ENCODE results near the gene FAM107B. TPM values are rescaled to one million over a fixed set of nuclear protein-coding genes. Genes with fewer than 3 reads are reported as not detected.

FAM107B gene
- total RNA-seq, 1 experiment from 2014 or later: 24.5 TPM

DNA sequence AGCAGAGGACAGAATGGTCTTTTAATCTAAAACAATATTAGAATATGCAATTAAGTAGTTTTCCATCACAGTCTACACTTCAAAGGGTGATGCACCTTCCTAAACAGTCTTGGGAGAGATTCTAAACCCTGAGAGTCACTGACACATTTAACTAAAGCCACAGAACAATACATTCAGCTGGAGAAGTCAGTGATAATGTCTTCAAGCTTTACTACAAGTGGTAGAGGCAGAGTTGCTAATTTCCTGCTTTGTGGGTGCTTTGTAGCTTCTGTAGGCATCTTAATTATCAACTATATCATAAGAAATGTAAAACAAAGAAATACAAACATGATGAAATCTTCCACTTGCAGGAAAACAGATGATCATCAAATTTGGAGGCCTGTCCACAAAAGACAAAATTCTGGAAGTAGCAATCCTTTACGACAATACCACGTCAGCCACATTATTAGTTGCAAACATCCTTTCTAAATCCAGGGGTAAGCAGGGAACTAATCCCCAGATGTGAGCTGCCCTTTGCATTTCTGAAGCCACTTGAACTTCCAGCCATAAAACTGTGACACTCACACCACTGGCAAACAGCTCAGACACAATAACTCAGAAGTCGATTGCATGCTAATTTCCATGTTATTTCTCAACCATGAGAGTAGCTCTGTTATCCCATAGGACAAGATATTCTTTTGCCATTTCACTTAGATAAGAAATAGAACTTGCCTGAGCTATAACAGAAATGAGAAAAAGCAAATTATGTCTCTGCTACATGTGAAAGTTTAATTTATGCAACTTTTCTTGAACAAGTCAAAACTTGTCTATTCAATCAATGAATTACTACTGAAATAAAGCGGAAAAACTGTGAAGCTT is 212.2 kb downstream of the FAM107B start:
- Mint-ChIP-seq H3K27me3 (ENCODE audit: low read depth) (no peaks in the 10 kb centered on the region; the same call in 1 of the 2 replicates), H3K36me3 (ENCODE audit: insufficient read depth in 1 of 3, low read depth in 3 of 3) (peaks cover 13 to 19% (median 15%) of the 10 kb centered on the region in 3 experiments), H3K9me3 (peaks cover 8 to 16% of the 10 kb centered on the region in 2 experiments), H3K27ac (peak overlapping the region; percentile 37 to 65 (median 62); a peak in 4 of 7 replicates), H3K4me1 (peaks cover 32 to 45% of the 10 kb centered on the region in 2 experiments), H3K4me3 (no peak overlapping the region)
- Histone ChIP-seq H3K18ac (ENCODE audit: insufficient read length, low read depth, low read length) (no peak overlapping the region), H3K27me3 (ENCODE audit: insufficient read depth, low read length) (no peaks in the 10 kb centered on the region), H3K9me3 (ENCODE audit: control insufficient read depth, low read depth, low read length) (peaks cover 3% of the 10 kb centered on the region), H3K14ac (ENCODE audit: insufficient read depth, low read length) (no peak overlapping the region), H4K20me1 (ENCODE audit: control insufficient read depth, insufficient read depth, insufficient read length) (no peaks in the 10 kb centered on the region), H2BK20ac (ENCODE audit: low read depth, low read length, poor library complexity, severe bottlenecking) (no peak overlapping the region), H3K56ac (ENCODE audit: insufficient read length, low read depth, low read length) (no peak overlapping the region), H3K79me2 (ENCODE audit: insufficient read depth, low read length) (peaks cover 3% of the 10 kb centered on the region; the same call in 1 of the 2 replicates), H2BK15ac (ENCODE audit: low read depth, low read length) (no peak overlapping the region), H2BK5ac (ENCODE audit: insufficient read length, low read length) (no peak overlapping the region), H4K91ac (ENCODE audit: insufficient read length, low read depth, low read length) (no peak overlapping the region), H3K23me2 (ENCODE audit: insufficient read length, low read depth, low read length, poor library complexity, severe bottlenecking) (no peaks in the 10 kb centered on the region), H3K4me2 (ENCODE audit: insufficient read depth, insufficient read length, low read length) (no peak overlapping the region), H2AK5ac (ENCODE audit: insufficient read length, low read length) (no peak overlapping the region), H3T11ph (ENCODE audit: low read length) (no peak overlapping the region), H2BK12ac (ENCODE audit: insufficient read length, low read depth, low read length) (no peak overlapping the region), H2BK120ac (ENCODE audit: low read depth, low read length, poor library complexity, severe bottlenecking) (no peak overlapping the region), H3K23ac (ENCODE audit: insufficient read length, low read depth, low read length) (no peak overlapping the region), H3K79me1 (ENCODE audit: insufficient read depth, low read depth, low read length, poor library complexity, severe bottlenecking) (peaks cover 4% of the 10 kb centered on the region), H3K4me1 (ENCODE audit: insufficient read depth, low read length) (no peaks in the 10 kb centered on the region; the same call in 1 of the 2 replicates), H2AFZ (ENCODE audit: low read length) (no peak overlapping the region), H3K4ac (ENCODE audit: low read depth, low read length) (no peak overlapping the region), H4K5ac (ENCODE audit: insufficient read length, low read depth, low read length) (no peak overlapping the region), H3K27ac (ENCODE audit: insufficient read length, low read depth, low read length) (no peak overlapping the region), H3K9ac (ENCODE audit: extremely low read depth, insufficient read length, low read length) (no peak overlapping the region), H4K8ac (replicated peaks; ENCODE audit: insufficient read length, low read depth, low read length) (no peak overlapping the region)
- DNase-seq: no peak
- no peak for TF ChIP-seq CTCF (conservative IDR thresholded peaks at IDR 0.05)
- no CpG with 5 or more reads among the region's 4 CpGs for WGBS (ENCODE audit: extremely low coverage, insufficient read length, low lambda C conversion rate)

Measured in H9 (cell line).